Astrocyte of the spinal cord (primary cell): ENCODE data around the gene SMPD3.
A peak's percentile ranks its signal among the peaks of the same experiment; 100 is the strongest.

ENCODE experiments used
- DNase-seq: peaks from one replicate; pipeline ENCODE4 v3.0.0; 2011; ENCODE audit warnings: low read depth, low spot score
- H3K4me3 ChIP-seq: 2 replicates; pipeline ENCODE4 v1.5.1; 2011; ENCODE audit warnings: low read depth, mild to moderate bottlenecking, low read length, moderate library complexity
- CTCF ChIP-seq: IDR thresholded peaks from 2 replicates; pipeline ENCODE4 v1.5.1; 2012; ENCODE audit warnings: low read depth, mild to moderate bottlenecking, low read length, inconsistent platforms
- in situ Hi-C: cut with HindIII; loops from 2 replicates; pipeline ENCODE4 v1.10.0; 2017; ENCODE audit warnings: low sequenced_read_pairs

The SMPD3 gene

GRCh38 chr16:68369697-68370580 is 78.4 kb downstream of the SMPD3 start:
- DNase-seq = no peak
- in situ Hi-C loops = no loop called here
- no peak overlapping the region for H3K4me3 ChIP-seq
- TF ChIP-seq CTCF = no peak

GRCh38 chr16:68369168-68369567 is 79.1 kb downstream of the SMPD3 start:
- in situ Hi-C loops = no loop called here
- no peak overlapping the region for H3K4me3 ChIP-seq
- no peak for DNase-seq
- no peak for TF ChIP-seq CTCF

DNA sequence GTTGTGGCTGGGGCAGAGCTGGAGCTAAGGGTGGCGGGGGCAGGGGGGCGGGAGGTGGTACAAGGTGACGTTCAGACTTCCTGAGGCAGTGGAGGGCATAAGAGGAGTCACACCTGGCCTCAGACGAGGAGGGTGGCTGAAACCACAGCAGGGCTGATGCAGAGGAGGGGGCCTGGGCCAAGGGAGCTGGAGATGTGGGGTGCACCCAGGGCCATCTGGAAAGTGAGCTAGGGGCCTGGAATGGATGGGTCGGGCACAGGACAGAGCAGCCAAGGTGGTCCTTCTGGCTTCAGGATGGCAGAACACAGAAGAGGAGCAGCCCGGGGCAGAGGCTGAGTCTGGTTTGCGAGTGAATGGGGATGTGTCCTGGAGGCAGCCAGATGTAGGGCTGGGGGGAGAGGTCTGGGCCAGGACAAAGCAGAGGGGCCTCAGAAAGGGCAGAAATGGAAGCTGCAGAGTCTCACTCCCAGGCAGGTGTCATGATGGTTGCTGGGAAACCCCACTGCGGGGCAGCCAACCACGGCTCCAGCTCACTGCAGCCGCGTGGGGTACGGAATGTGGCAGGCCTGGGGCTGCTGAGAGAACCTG is 79.9 kb downstream of the SMPD3 start:
- H3K4me3 ChIP-seq = no peak overlapping the region
- no peak for DNase-seq
- in situ Hi-C loops = no loop called here
- no peak for TF ChIP-seq CTCF

- no peak for TF ChIP-seq CTCF
- in situ Hi-C loops = no loop called here
- H3K4me3 ChIP-seq = no peak overlapping the region
Observed at GRCh38 chr16:68367891-68368290, 80.4 kb downstream of the SMPD3 start.

GRCh38 chr16:68367440-68367839 is 80.9 kb downstream of the SMPD3 start:
- in situ Hi-C loops = no loop called here
- no peak for DNase-seq
- TF ChIP-seq CTCF = no peak
- H3K4me3 ChIP-seq = no peak overlapping the region

More at GRCh38 chr16:68367891-68368290, 80.4 kb downstream of the SMPD3 start:
- no peak for DNase-seq

DNA sequence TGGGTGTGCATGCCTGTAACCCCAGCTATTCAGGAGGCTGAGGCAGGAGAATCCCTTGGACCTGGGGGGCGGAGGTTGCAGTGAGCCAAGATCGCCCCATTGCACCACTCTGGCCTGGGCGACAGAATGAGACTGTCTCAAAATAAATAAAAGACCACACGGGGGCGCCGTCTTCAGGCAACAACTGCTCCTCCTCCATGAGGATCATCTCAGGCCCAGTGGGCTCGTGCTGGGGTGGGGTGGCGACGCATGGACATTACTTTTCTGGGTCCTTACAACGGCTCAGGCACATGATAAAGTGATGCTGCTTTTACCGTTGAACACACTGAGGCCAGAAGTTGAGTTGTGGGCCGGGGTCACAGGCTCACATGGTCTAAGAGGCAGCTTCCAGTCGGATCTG is 81.3 kb downstream of the SMPD3 start:
- in situ Hi-C loops = no loop called here
- TF ChIP-seq CTCF = peak; percentile 30
- H3K4me3 ChIP-seq = no peak overlapping the region
- peak; percentile 23 for DNase-seq
